NCI-H2081 (cell line): Measurements from ENCODE around the gene RAPGEF3.

ENCODE experiments used
- DNase-seq, 2 experiments: peaks; one replicate each; lab custom pipeline; 2025; lab: John Stamatoyannopoulos, UW

The RAPGEF3 gene

GRCh38 chr12:47789712-47790489 is 31.2 kb upstream of the RAPGEF3 start:
- no peak for DNase-seq

DNA sequence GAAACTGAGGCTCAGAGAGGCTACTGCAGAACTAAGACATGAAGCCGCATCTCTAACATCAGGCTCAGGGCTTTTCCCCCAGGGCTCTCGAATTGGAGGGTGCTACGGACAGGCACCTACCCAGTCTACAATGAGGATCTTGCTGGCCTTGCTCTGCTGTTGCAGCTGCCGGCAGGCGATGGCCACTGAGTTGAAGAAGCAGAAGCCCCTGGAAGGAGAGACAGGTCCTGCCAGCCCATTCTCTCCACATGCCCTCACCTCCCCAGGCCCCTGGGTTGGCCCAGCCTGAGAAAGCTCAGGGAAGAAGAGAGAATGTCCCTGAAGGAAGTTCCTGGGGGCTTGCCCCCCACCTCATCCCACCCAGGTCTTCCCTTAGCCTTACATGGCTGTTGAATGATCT is 30.5 kb upstream of the RAPGEF3 start:
- DNase-seq: no peak

GRCh38 chr12:47787596-47788319 is 29.1 kb upstream of the RAPGEF3 start:
- DNase-seq: no peak

- DNase-seq: no peak
These were observed 28.1 kb upstream of the RAPGEF3 start for GRCh38 chr12:47786662-47787280.

- DNase-seq: no peak
These were observed 27.4 kb upstream of the RAPGEF3 start for GRCh38 chr12:47785887-47786661.

GRCh38 chr12:47785036-47785886 is 26.6 kb upstream of the RAPGEF3 start:
- DNase-seq: no peak

DNA sequence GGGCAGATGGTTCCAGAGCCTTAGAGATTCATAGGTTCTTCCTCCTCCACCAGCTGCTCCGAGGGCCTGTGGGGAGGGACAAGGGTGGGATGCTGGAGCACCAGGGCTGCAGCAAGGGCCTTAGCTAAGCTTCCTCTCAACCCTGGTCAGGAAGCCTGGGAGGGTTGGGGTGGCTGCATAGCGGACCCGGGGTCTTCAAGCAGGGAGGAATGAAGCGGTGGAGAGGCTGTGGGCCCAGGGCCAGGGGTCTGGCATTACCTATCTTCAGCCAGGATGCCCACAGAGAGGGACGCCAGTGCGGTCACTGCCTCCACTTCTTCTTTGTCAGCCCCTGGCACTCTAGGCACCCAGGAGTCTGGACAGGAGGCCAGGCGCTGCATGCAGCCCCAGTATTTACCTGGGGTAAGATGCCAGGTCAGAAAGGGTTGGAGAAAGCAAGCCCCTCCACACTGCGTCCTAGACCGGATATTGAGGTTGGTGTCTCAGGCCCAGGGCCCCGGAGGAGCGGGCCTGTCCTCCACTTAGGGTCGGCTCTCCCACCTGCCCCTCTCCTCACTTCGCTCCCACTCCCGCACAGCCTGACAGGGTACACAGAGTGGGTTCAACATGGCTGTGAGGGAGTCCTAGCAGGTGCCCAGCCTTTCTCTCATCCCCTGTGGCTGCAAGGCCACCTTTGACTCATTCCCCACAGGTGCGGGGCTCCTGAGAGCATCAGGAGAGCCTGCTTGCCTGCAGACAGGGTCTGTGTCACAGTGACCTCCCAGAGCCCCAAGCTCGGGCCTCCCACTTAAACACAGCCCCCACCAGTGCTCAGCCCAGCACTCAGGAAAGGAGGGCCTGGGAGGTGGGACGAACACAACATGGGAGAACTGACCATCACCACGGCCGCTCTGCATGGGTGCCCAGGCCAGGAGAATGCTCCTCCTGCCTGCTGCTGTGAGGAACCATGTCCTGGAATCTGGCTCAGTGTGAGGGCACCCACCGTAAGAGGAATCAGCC is 25.4 kb upstream of the RAPGEF3 start:
- no peak for DNase-seq

GRCh38 chr12:47783024-47783755 is 24.5 kb upstream of the RAPGEF3 start:
- no peak for DNase-seq

- DNase-seq: no peak
These were observed 23.7 kb upstream of the RAPGEF3 start for GRCh38 chr12:47782372-47782770.

DNA sequence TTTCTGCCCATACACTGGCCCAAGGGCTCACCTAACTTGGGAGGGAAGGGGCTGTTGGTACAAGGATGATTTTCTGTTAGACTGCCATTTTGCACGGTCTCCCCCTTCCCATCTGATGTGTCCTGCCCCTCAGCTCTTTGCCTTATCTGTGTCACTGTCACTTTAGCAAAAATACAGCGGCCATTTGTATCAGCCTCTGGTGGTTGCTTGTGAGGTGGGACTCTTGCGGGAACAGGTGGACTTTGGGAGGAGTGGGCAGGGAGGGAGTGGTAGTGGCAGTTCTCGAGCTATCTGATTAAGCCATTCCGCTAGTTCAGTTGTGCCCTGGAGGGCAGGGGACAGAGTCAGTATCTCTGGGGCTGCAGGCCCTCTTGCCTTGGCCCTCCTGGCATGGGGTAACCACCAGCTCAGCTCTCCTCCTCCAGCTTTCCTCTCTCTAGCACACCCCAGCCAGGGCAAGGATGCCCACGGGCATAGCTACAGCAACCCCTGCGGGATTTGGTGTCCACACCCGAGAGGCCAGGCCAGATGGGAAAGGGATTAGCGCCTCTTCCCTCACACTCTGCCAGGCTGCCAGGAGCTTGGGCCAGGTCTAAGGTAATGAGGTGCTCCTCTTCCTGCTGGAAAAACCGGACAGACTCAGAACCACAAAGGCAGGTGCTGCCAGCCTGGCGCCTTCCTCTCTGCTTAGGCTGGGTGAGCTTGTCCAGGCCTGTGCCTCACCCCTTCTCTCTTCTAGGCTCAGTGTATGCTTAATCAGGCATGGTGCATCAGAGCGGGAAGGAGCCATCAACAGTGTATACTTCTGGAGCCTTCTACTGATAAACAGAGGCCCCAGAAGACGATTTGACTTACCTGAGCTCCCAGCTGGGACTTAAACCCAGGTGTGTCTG is 23.0 kb upstream of the RAPGEF3 start:
- DNase-seq: no peak

DNA sequence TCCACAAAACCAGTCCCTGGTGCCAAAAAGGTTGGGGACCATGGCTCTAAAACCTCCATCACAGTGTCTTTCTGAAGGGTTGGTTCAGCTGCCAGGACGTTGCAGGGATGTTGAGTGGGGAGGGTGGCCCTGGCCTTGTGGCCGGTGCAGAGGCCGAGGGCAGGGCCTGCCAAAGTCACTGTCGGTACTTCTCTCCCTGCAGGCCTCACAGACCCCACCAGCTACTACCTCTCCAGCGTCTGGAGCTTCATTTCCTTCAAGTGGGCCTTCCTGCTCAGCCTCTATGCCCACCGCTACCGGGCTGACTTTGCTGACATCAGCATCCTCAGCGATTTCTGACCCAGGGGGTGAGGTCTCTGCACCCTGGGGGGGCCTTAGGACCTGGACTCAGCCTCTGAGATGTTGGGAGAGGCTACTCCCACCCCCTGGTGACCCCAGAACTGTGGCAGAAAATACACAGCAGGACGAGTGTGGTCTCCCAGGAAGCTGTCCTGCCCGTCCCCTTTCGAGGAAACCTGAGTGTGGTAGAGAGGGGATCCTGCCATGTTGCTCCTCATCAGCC is 21.3 kb upstream of the RAPGEF3 start:
- no peak for DNase-seq

DNA sequence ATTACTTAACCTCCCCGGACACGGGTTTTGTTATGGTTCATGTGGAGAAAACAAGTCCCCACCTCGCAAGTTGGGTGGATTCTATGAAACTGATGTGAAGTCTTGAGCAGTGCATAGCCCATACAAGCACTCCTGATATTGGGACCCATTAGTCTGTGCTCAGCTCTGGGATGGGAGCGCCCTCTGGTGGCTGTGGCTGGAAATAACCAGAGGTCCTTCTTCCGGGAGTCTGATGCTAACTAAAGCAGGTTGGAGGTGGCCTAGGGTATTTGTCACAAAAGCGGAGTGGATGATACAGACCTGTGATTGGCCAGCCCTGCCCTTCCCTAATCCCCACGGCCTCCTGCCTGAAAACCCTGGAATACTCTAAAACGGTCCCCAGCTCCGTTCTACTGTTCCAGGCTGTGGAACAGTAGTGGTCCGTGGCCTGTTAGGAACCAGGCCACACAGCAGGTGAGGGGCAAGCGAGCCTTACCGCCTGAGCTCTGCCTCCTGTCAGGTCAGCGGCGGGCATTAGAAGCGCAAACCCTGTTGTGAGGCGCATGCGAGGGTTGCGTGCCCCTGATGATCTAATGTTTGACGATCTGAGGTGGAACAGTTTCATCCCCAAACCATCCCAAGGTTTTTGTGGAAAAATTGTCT is 20.7 kb upstream of the RAPGEF3 start:
- DNase-seq: peak; percentile 74 to 77

GRCh38 chr12:47778881-47779280 is 20.2 kb upstream of the RAPGEF3 start:
- no peak for DNase-seq

DNA sequence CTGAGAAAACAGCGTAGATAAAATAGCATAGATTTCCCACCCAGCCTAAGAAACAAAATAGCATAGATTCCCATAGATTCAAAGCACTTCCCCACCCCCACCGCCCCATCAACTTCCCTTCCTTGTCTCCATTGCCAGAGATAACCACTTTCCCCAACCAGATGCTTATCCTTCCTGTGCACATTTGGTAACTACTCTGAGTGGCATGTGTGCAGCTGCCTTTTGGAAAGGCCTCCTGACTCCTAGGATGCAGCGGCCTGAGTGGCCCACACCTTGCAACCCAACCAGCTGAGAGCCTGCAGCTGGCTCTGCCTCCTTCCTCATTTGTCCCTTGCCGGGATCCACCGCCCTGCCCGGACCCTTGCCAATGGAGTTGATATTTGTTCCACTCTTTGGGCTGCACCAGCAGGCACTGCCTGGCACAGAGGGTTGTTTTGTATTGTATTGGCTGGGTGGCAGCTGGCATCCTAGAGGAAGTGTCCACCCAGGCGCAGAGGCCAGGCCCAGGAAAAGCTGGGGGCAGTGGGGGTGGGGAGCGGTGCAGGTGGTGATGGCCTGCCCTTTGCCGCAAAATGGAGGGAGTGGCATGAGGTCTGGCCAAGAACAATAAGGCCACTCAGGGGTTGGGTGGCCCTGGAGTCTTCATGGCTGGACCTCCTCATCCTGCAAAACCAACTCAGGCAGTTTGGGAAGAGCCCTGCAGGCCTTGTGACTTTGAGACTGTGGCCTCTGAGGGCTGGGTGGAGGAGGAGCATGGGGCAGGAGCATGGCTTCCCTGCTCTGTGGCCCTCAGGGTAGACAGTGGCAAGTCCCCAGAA is 19.3 kb upstream of the RAPGEF3 start:
- DNase-seq: no peak

GRCh38 chr12:47777151-47777550 is 18.5 kb upstream of the RAPGEF3 start:
- DNase-seq: no peak

DNA sequence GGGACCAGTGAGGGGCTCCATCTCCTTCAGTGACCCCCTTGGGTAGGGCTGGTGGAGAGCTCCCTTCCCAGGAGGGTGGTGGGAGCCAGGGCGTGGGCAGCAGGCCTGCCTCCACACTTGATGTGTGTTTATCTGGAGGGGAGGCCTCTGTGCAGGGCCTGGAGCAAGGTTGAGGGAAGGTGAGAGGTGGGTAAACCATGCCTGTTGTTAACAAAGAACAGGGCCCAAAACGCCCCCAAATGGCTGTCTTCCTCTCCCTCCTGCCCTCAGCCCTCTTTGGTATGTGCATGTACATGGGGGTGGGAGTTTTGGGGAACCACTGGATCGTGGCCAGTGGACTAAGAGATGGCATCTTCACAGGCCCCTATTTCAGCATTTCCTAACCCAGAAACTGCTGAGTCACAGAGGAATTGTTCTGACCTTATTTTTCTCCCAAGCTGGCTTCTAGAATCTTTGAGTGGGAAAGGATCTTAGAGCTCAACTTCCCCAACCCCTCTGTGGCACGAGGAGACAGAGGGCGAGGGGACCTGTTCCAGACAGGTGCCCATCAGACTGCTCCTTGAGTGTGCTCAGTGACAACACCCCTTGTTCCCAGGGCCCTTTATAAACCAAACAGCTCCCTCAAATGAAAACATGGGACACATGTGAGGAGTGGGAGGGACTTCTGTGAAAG is 17.9 kb upstream of the RAPGEF3 start:
- DNase-seq: no peak
